ENCODE measurements around the gene RAB40B. TPM values are rescaled to one million over a fixed set of nuclear protein-coding genes. Genes with fewer than 3 reads are reported as not detected.

Gene RAB40B
- 4.4 and 6.2 TPM in 2 replicates for total RNA-seq (2016; rRNA removed; fragmentation: Illumina TruSeq; extraction: Trizol)
- 8.6 and 11.9 TPM in 2 replicates for total RNA-seq (2016; cell fraction: cytosol; rRNA removed; fragmentation: Illumina TruSeq; extraction: Trizol; ENCODE audit: low read depth)
- 6.2 and 7.4 TPM in 2 replicates for total RNA-seq (2016; cell fraction: insoluble cytoplasmic fraction; rRNA removed; fragmentation: Illumina TruSeq; extraction: Trizol)
- 18.5 and 22.6 TPM in 2 replicates for total RNA-seq (2016; cell fraction: membrane; rRNA removed; fragmentation: Illumina TruSeq; extraction: Trizol)
- total RNA-seq (2016; cell fraction: nucleus; rRNA removed; fragmentation: Illumina TruSeq; extraction: Trizol) = 3.7 TPM in 2 replicates
- polyA plus RNA-seq (2011; rRNA removed) = 6.5 and 7.2 TPM in 2 replicates
- polyA plus RNA-seq (2011; cell fraction: cytosol; rRNA removed) = 5.7 and 9.9 TPM in 2 replicates
- polyA plus RNA-seq (2011; cell fraction: nucleus; rRNA removed) = 10.8 and 12.6 TPM in 2 replicates
- 6.2 and 7.3 TPM in 2 replicates for polyA plus RNA-seq (2012)
- 25.0 and 26.7 TPM in 2 replicates for polyA plus RNA-seq (2016; cell fraction: cytosol; fragmentation: Illumina TruSeq; extraction: Trizol; ENCODE audit: low read depth)
- polyA plus RNA-seq (2016; cell fraction: insoluble cytoplasmic fraction; fragmentation: Illumina TruSeq; extraction: Trizol; ENCODE audit: low read depth) = 7.0 and 7.6 TPM in 2 replicates
- 27.5 and 28.9 TPM in 2 replicates for polyA plus RNA-seq (2016; cell fraction: membrane; fragmentation: Illumina TruSeq; extraction: Trizol; ENCODE audit: low read depth)
- 8.7 and 12.0 TPM in 2 replicates for polyA plus RNA-seq (2016; cell fraction: nucleus; fragmentation: Illumina TruSeq; extraction: Trizol; ENCODE audit: insufficient read depth, low read depth)
- 3.1 and 8.9 TPM in 2 replicates for polyA minus RNA-seq (2011; rRNA and poly(A)+ RNA removed; ENCODE audit: low replicate concordance)
- 1.4 and 3.2 TPM in 2 replicates for polyA minus RNA-seq (2011; cell fraction: cytosol; rRNA and poly(A)+ RNA removed)
- polyA minus RNA-seq (2011; cell fraction: nucleus; rRNA and poly(A)+ RNA removed) = 2.7 TPM in 2 replicates
- Bru-seq, nascent RNA = percentile 41 among the genes with signal in this experiment
- BruChase-seq, experiment 1, labeled RNA remaining after a 6-hour chase = percentile 49 among the genes with signal in this experiment
- BruChase-seq, experiment 2, labeled RNA remaining after a 2-hour chase = percentile 47 among the genes with signal in this experiment
- long read RNA-seq, experiment 1, transcript RAB40B-206 (6 exons, 3,859 nt) = major isoform, 20 of 25 reads
- long read RNA-seq, experiment 1, partial matches to known transcripts = 0 of 25 reads
- long read RNA-seq, experiment 1, other reads (novel, unspliced or antisense) = 2 of 25 reads
- long read RNA-seq, experiment 2, transcript RAB40B-206 (6 exons, 3,859 nt) = major isoform, 6 of 16 reads
- long read RNA-seq, experiment 2, partial matches to known transcripts = 3 of 16 reads
- long read RNA-seq, experiment 2, other reads (novel, unspliced or antisense) = 1 of 16 reads

GRCh38 chr17:82698065-82698973 lies at the start of gene RAB40B:
TSS of gene RAB40B (minus strand) at chr17:82698698. CDS start at chr17:82698596, 102 bp downstream.
- H3K4me2 ChIP-seq (ENCODE audit: low read depth, low read length) = peak within 1 kb of the TSS; percentile 90
- intact Hi-C loops (cut with micrococcal nuclease; ENCODE audit: unreplicated experiment) (no loop called here), in situ Hi-C loops (cut with HindIII; ENCODE audit: extremely low pct_ligation_motif_present, low pct_unique_long_range_greater_than_20kb) (no loop called here)
- POLR2A ChIA-PET = interaction anchor here (0.6 to 0.8 kb wide), 2 partner anchors 10 to 48 kb away, joined by 3 read pairs; no protein-coding TSS in a partner anchor
- ATAC-seq (peak; percentile 92), FAIRE-seq (peak; percentile 91), DNase-seq (ENCODE audit: low spot score) (peak; percentile 96)
- peak within 1 kb of the TSS; percentile 64 to 85 (median 82) for H3K4me3 ChIP-seq (replicated peaks in 1 of 3; ENCODE audit: insufficient read depth in 1 of 3, low read depth in 2 of 3, low read length in 3 of 3)
- 0% methylated on average over 4 of the region's 112 CpGs for WGBS (ENCODE audit: low lambda C conversion rate)
- no TSS peak for BruUV-seq (replicated peaks)
- no peaks in the 10 kb centered on the region for H4K20me1 ChIP-seq (ENCODE audit: insufficient read depth, low read length)
- CTCF ChIA-PET (ENCODE audit: low intra/inter-chr PET ratio, low total read pairs) = no interaction called here
- peak within 1 kb of the TSS; percentile 60 for H3K9ac ChIP-seq (ENCODE audit: insufficient read depth, low read depth, low read length)
- peaks cover 15% of the 10 kb centered on the region for H3K9me3 ChIP-seq (ENCODE audit: low read length)
- no peaks in the 10 kb centered on the region for H3K36me3 ChIP-seq (replicated peaks in 1 of 2; ENCODE audit: control insufficient read depth in 1 of 2, insufficient read depth in 2 of 2, low read length in 2 of 2)
- H2AFZ ChIP-seq (ENCODE audit: low read length) = no peak within 1 kb of the TSS
- H3K4me1 ChIP-seq (ENCODE audit: insufficient read depth, low read length) = peaks cover 54% of the 10 kb centered on the region
- no peak within 1 kb of the TSS for H3K27ac ChIP-seq (ENCODE audit: extremely low read length, insufficient read depth, low read length)
- peaks cover 0 to 11% of the 10 kb centered on the region in 2 experiments; a peak in 1 of 5 replicates for H3K27me3 ChIP-seq (ENCODE audit: control insufficient read depth in 1 of 2, insufficient read depth in 2 of 2, low read length in 2 of 2)
- no peaks in the 10 kb centered on the region for H3K79me2 ChIP-seq (ENCODE audit: insufficient read depth, low read length)
- TF ChIP-seq HNRNPH1 (optimal IDR thresholded peaks at IDR 0.05; ENCODE audit: low read depth, low read length) = no peak
- 0 out of 2 replicates have a peak, but pooled peaks have one; percentile 11 for TF ChIP-seq ARNT2 (CRISPR knock-in tag; IDR thresholded peaks at IDR 0.05; ENCODE audit: low read depth)
- TF ChIP-seq PRDM15 (CRISPR knock-in tag; IDR thresholded peaks at IDR 0.05) = peak; percentile 34; the same call in 1 of the 2 replicates
- 0 out of 2 replicates have a peak, but pooled peaks have one; percentile 31 for TF ChIP-seq ZNF446 (CRISPR knock-in tag; IDR thresholded peaks at IDR 0.05)
- peak; percentile 39; the same call in 1 of the 2 replicates for TF ChIP-seq SP5 (CRISPR knock-in tag; IDR thresholded peaks at IDR 0.05; ENCODE audit: borderline replicate concordance, low read depth)
- TF ChIP-seq ZNF766 (CRISPR knock-in tag; IDR thresholded peaks at IDR 0.05; ENCODE audit: borderline replicate concordance) = 0 out of 2 replicates have a peak, but pooled peaks have one; percentile 39
- no peak for TF ChIP-seq CBX2 (IDR thresholded peaks at IDR 0.05; ENCODE audit: low read depth, low read length)
- TF ChIP-seq CBX2 (CRISPR knock-in tag; IDR thresholded peaks at IDR 0.05; ENCODE audit: low read depth) = no peak
- TF ChIP-seq SMAD1 (CRISPR knock-in tag; IDR thresholded peaks at IDR 0.05; ENCODE audit: borderline replicate concordance, low read depth) = no peak
- TF ChIP-seq SMAD3 (CRISPR knock-in tag; IDR thresholded peaks at IDR 0.05) = no peak
- peak; percentile 52 for TF ChIP-seq MEIS2 (CRISPR knock-in tag; IDR thresholded peaks at IDR 0.05)
- TF ChIP-seq YEATS4 (CRISPR knock-in tag; IDR thresholded peaks at IDR 0.05; ENCODE audit: borderline replicate concordance) = peak; percentile 72; the same call in 1 of the 2 replicates
- peak; percentile 45; the same call in 1 of the 2 replicates for TF ChIP-seq ZNF563 (CRISPR knock-in tag; IDR thresholded peaks at IDR 0.05)
